ENCODE measurements around the gene KDSR. TPM values are rescaled to one million over a fixed set of nuclear protein-coding genes. Genes with fewer than 3 reads are reported as not detected.
A peak's percentile ranks its signal among the peaks of the same experiment; 100 is the strongest.

The KDSR gene, protein sequence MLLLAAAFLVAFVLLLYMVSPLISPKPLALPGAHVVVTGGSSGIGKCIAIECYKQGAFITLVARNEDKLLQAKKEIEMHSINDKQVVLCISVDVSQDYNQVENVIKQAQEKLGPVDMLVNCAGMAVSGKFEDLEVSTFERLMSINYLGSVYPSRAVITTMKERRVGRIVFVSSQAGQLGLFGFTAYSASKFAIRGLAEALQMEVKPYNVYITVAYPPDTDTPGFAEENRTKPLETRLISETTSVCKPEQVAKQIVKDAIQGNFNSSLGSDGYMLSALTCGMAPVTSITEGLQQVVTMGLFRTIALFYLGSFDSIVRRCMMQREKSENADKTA
- total RNA-seq, result 10 to 100 TPM; 12.6 to 68.6 (median 29.3) TPM

DNA sequence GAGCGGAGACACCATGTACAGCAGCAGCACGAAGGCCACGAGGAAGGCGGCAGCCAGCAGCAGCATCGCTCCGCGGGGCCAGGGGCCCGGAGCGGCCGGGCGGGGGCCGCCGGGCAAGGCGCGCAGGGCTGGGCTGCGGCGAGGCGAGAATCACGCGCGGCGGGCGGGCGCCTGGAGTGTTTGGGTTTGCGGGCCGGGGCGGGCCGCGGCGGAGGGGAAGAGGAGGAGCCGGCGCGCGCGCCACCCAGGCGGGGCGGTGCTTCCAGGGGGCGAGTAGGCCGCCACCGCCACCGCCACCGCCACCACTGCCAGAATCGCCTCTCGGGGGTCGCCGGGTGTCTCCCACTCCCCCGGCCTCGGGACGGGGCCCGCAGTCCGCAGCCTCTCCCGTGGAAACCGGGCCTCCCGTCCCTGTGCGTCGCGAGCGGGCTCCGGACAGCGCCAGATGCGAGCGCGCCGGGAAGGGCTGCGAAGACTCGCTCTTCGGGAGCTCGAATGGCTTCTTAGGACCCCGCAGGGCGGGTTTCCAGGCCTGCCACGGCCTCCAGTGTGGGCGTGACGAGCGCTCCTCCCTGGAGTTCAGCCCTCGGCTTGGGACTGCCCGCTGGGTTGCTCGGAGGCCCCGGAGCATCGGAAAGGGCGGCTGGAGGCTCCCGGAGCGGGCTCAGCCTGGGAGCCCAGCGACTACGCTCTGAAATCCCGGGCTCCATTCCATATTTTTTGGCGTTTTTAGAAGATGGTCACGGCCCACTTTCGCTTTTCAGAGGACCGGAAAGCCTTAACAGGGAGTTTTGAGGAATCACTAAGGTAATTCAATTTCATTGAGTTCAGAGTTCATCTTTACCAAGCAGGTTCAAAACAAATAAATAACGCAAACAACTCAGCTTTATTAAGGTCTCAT is at the start of gene KDSR:
TSS of gene KDSR (minus strand) at position 154 of the 901 bp plus-strand sequence. CDS start at position 66, 88 bp downstream.
- Histone ChIP-seq H3K27me3 (no peaks in the 10 kb centered on the region), H3K4me1 (no peaks in the 10 kb centered on the region), H3K36me3 (no peaks in the 10 kb centered on the region), H3K9me3 (no peaks in the 10 kb centered on the region), H3K27ac (peak within 1 kb of the TSS; percentile 93 to 95), H3K4me3 (peak within 1 kb of the TSS; percentile 50 to 88)
- peak; percentile 97 to 98 for DNase-seq
- TF ChIP-seq POLR2A (IDR thresholded peaks at IDR 0.05), result peak; percentile 61 to 89
- TF ChIP-seq, protein P1, sequence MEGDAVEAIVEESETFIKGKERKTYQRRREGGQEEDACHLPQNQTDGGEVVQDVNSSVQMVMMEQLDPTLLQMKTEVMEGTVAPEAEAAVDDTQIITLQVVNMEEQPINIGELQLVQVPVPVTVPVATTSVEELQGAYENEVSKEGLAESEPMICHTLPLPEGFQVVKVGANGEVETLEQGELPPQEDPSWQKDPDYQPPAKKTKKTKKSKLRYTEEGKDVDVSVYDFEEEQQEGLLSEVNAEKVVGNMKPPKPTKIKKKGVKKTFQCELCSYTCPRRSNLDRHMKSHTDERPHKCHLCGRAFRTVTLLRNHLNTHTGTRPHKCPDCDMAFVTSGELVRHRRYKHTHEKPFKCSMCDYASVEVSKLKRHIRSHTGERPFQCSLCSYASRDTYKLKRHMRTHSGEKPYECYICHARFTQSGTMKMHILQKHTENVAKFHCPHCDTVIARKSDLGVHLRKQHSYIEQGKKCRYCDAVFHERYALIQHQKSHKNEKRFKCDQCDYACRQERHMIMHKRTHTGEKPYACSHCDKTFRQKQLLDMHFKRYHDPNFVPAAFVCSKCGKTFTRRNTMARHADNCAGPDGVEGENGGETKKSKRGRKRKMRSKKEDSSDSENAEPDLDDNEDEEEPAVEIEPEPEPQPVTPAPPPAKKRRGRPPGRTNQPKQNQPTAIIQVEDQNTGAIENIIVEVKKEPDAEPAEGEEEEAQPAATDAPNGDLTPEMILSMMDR (IDR thresholded peaks at IDR 0.05), result peak in 1 of 4 experiments; percentile 23
- intact Hi-C loops (cut with DNase I; ENCODE audit: low total_unique reads), result no loop called here

DNA sequence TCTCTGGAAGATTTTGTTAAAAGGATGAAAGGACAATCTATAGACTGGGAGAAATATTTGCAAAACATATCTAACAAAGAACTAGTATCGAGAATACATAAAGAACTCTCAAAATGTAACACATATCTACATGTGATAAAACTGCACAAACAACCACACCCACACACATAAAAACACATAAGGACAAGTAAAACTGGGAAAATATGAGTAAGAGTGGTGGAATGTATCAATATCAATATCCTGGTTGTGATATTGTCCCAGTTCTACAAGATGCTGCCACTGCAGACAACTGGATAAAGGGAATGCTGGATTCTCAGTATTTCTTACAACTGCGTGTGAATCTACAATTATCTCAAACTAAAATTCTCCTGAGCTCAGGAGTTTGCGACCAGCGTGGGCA is 45.9 kb upstream of the KDSR start:
- no peaks in the 10 kb centered on the region for H3K9me3 ChIP-seq
- DNase-seq, result no peak

DNA sequence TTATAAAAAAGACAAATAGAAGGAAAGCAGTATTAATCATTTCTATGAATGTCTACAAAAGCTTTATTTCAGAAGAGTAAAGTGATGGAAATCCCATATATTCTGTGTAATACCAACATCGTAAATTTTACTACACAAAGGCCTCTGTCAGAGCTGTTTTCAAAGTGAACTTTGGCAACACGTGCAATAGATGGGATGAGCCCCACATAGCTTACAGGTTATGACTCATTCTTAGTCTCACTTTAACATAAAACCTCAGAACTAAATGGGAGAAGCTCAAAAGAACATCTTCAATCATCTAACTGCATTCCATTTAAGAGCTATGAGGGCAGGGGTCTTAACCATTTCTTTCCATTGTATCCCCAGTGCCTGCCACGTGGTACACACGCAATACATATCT is 43.8 kb upstream of the KDSR start:
- intact Hi-C loops (cut with DNase I; ENCODE audit: low total_unique reads), result no loop called here
- Histone ChIP-seq H3K36me3 (no peaks in the 10 kb centered on the region), H3K27me3 (no peaks in the 10 kb centered on the region), H3K27ac (peak overlapping the region; percentile 13 to 26), H3K4me3 (no peak overlapping the region), H3K9me3 (no peaks in the 10 kb centered on the region), H3K4me1 (peaks cover 0 to 17% of the 10 kb centered on the region in 2 donors)
- no peak for TF ChIP-seq POLR2A (IDR thresholded peaks at IDR 0.05)
- no peak for DNase-seq

More for the DNA sequence above, 45.9 kb upstream of the KDSR start:
- peaks cover 0 to 12% of the 10 kb centered on the region in 2 donors for H3K4me1 ChIP-seq
- H3K4me3 ChIP-seq, result no peak overlapping the region
- no peaks in the 10 kb centered on the region for H3K36me3 ChIP-seq
- no peaks in the 10 kb centered on the region for H3K27me3 ChIP-seq
- intact Hi-C loops (cut with DNase I; ENCODE audit: low total_unique reads), result no loop called here
- TF ChIP-seq POLR2A (IDR thresholded peaks at IDR 0.05), result no peak
- TF ChIP-seq, protein P1 (IDR thresholded peaks at IDR 0.05), result no peak
- no peak overlapping the region for H3K27ac ChIP-seq

DNA sequence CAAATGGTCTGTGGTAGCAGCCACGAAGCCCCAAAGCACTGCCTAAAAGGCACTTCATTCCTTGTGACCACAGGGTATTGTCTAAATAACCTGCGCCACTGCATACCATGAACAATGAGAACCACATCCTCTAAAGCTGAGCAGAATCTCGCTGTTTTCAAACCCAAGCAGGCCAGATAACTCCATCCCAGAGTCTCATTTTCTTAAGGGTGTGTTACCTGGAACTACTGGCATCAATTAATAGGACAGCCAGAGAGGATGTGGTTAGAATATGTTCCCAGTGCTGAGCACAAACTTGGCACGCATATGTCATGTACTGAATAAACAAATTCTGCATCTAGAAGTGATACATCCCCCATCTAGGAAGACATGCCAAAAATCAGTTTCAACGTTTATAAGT is 42.3 kb upstream of the KDSR start:
- no peaks in the 10 kb centered on the region for H3K36me3 ChIP-seq
- no peak for DNase-seq
- H3K27me3 ChIP-seq, result no peaks in the 10 kb centered on the region
- TF ChIP-seq POLR2A (IDR thresholded peaks at IDR 0.05), result no peak
- TF ChIP-seq, protein P1 (IDR thresholded peaks at IDR 0.05), result no peak
- intact Hi-C loops (cut with DNase I; ENCODE audit: low total_unique reads), result no loop called here
- H3K9me3 ChIP-seq, result no peaks in the 10 kb centered on the region
- H3K4me3 ChIP-seq, result no peak overlapping the region
- H3K4me1 ChIP-seq, result peaks cover 0 to 17% of the 10 kb centered on the region in 2 donors
- peak overlapping the region in 1 of 2 donors; percentile 12 for H3K27ac ChIP-seq

- H3K9me3 ChIP-seq, result no peaks in the 10 kb centered on the region
- peak overlapping the region in 1 of 2 donors; percentile 13 for H3K27ac ChIP-seq
- H3K36me3 ChIP-seq, result no peaks in the 10 kb centered on the region
- no peak for TF ChIP-seq POLR2A (IDR thresholded peaks at IDR 0.05)
- TF ChIP-seq, protein P1 (IDR thresholded peaks at IDR 0.05), result no peak
- peaks cover 0 to 17% of the 10 kb centered on the region in 2 donors for H3K4me1 ChIP-seq
- no peak overlapping the region for H3K4me3 ChIP-seq
- no peaks in the 10 kb centered on the region for H3K27me3 ChIP-seq
- DNase-seq, result no peak
- intact Hi-C loops (cut with DNase I; ENCODE audit: low total_unique reads), result no loop called here
Observed at GRCh38 chr18:63407734-63408133, 40.7 kb upstream of the KDSR start.
